ENCODE data around the gene RABIF.
"Not testable (repeated sequence)": the region's sequence is repeated elsewhere in the genome, so short reads cannot be mapped to it uniquely, and the experiment has no call there.

RABIF gene

DNA sequence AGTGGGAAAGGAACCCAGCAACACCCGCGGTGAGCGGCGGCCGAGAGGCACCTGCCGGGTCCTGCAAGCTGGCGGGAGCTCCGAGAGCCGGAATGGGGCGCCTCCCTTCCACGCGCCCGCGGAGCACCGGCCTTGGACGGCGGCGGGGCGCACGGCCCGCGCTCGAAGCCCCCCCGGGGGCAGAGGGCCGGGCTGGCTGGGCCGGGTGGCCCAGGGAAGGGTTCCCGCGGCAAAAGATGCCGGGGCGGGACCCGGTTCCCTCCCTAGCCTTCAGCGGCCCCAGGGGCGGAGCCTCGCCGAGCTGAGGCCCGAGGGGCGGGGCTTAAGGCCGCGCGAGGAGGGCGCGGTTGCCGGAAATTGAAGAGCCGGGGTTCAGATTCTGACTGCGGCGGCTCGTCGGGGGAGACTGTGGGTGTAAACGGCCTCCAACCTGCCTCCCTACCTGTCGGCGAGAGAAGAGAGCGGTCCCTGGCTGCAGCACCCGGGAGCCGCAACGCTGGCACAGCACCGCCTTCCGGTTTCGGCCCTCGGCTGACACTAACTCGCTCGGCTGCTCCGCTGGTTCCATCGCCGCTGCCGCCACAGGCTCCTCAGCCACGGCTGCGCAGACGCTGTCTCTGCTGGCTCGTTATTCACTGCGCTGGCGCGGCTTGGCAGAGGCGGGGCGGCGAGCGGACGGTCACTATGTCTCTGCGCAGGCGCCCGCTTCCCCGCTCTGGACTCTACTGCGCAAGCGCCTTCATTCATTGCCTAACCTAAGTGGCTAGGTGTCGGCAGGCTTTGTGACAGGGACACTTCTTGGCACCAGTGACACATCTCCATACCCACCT is at the start of gene RABIF:
Gene RABIF (minus strand): TSS at position 619 of the 830 bp plus-strand sequence. CDS start 51 bp downstream, at position 568.
- TF ChIP-seq CTCF (IDR thresholded peaks at IDR 0.05; ENCODE audit: borderline replicate concordance, extremely low read depth, low read length, poor library complexity, severe bottlenecking) (peak; percentile 17), EZH2 (IDR thresholded peaks at IDR 0.05; ENCODE audit: borderline replicate concordance, low read depth, low read length, severe bottlenecking) (no peak)
- Histone ChIP-seq H3K4me3 (ENCODE audit: low read depth in 1 of 2, low read length in 2 of 2) (peak within 1 kb of the TSS; percentile 48 to 67), H2AFZ (ENCODE audit: low read depth, low read length) (peak within 1 kb of the TSS; percentile 98), H3K27ac (ENCODE audit: low read length) (peak within 1 kb of the TSS; percentile 93), H3K27me3 (ENCODE audit: insufficient read depth, low read length, poor library complexity) (no peaks in the 10 kb centered on the region), H3K9me3 (ENCODE audit: insufficient read depth, low read length, severe bottlenecking) (no peaks in the 10 kb centered on the region), H4K20me1 (ENCODE audit: insufficient read depth, low read length) (peaks cover 4% of the 10 kb centered on the region), H3K9ac (ENCODE audit: low read depth, low read length) (peak within 1 kb of the TSS; percentile 66), H3K79me2 (ENCODE audit: insufficient read depth, low read length) (peaks cover 44% of the 10 kb centered on the region), H3K4me2 (ENCODE audit: insufficient read depth, low read length) (peak within 1 kb of the TSS; percentile 93), H3K4me1 (ENCODE audit: insufficient read depth, low read length) (peaks cover 28% of the 10 kb centered on the region), H3K36me3 (ENCODE audit: insufficient read depth, low read length) (peaks cover 36% of the 10 kb centered on the region)
- DNase-seq (peak; percentile 96), ATAC-seq (ENCODE audit: insufficient read depth, low read depth) (peak; percentile 93)

DNA sequence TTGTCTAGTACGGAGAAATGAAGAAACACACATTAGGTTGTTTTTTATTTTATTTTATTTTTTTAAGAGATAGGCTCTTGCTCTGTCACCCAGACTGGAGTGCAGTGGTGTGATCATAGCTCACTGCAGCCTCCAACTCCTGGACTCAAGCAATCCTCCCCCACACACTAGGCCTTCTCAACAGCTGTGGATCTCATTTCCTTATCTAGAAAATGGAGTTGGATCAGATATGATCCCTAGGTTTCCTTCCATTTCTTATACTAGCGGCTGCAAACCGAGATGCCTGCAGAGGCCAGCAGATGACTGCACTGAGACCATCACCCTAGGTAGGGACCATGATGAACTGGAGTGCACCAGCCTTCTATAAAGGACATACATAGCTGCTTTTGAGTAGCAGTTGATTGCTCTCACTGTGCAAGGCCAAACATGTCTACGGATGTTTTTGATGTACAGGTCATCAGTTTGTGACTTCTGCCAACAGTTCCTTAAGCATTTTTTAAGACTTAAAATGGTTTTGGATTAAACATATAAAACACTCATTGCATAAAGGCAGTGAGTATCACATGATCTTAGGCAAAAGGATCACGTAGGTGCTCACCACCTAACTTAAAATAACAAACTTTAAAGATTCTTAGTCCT is 49.5 kb upstream of the RABIF start:
- Histone ChIP-seq H3K4me1 (ENCODE audit: insufficient read depth, low read length) (no peaks in the 10 kb centered on the region), H3K36me3 (ENCODE audit: insufficient read depth, low read length) (peaks cover 31% of the 10 kb centered on the region), H4K20me1 (ENCODE audit: insufficient read depth, low read length) (no peaks in the 10 kb centered on the region), H3K4me2 (ENCODE audit: insufficient read depth, low read length) (no peak overlapping the region), H2AFZ (ENCODE audit: low read depth, low read length) (no peak overlapping the region), H3K27me3 (ENCODE audit: insufficient read depth, low read length, poor library complexity) (no peaks in the 10 kb centered on the region), H3K79me2 (ENCODE audit: insufficient read depth, low read length) (no peaks in the 10 kb centered on the region), H3K27ac (ENCODE audit: low read length) (no peak overlapping the region), H3K9ac (ENCODE audit: low read depth, low read length) (no peak overlapping the region), H3K9me3 (ENCODE audit: insufficient read depth, low read length, severe bottlenecking) (no peaks in the 10 kb centered on the region), H3K4me3 (ENCODE audit: low read depth in 1 of 2, low read length in 2 of 2) (no peak overlapping the region)
- TF ChIP-seq EZH2 (IDR thresholded peaks at IDR 0.05; ENCODE audit: borderline replicate concordance, low read depth, low read length, severe bottlenecking) (no peak), CTCF (IDR thresholded peaks at IDR 0.05; ENCODE audit: borderline replicate concordance, extremely low read depth, low read length, poor library complexity, severe bottlenecking) (no peak)
- no peak for DNase-seq
- no peak for ATAC-seq (ENCODE audit: insufficient read depth, low read depth)

- H3K4me1 ChIP-seq (ENCODE audit: insufficient read depth, low read length); H3K9ac ChIP-seq (ENCODE audit: low read depth, low read length); H4K20me1 ChIP-seq (ENCODE audit: insufficient read depth, low read length); H3K79me2 ChIP-seq (ENCODE audit: insufficient read depth, low read length); H3K4me2 ChIP-seq (ENCODE audit: insufficient read depth, low read length); H3K27ac ChIP-seq (ENCODE audit: low read length); ATAC-seq (ENCODE audit: insufficient read depth, low read depth); H3K4me3 ChIP-seq (ENCODE audit: low read depth in 1 of 2, low read length in 2 of 2); H3K27me3 ChIP-seq (ENCODE audit: insufficient read depth, low read length, poor library complexity); DNase-seq; H3K9me3 ChIP-seq (ENCODE audit: insufficient read depth, low read length, severe bottlenecking); H2AFZ ChIP-seq (ENCODE audit: low read depth, low read length): not testable (repeated sequence)
- peaks cover 14% of the 10 kb centered on the region for H3K36me3 ChIP-seq (ENCODE audit: insufficient read depth, low read length)
Measured at GRCh38 chr1:202936409-202936808, 47.5 kb upstream of the RABIF start.

GRCh38 chr1:202935844-202936243 is 46.9 kb upstream of the RABIF start:
- Histone ChIP-seq H3K9me3 (ENCODE audit: insufficient read depth, low read length, severe bottlenecking) (no peaks in the 10 kb centered on the region), H4K20me1 (ENCODE audit: insufficient read depth, low read length) (no peaks in the 10 kb centered on the region), H3K27me3 (ENCODE audit: insufficient read depth, low read length, poor library complexity) (no peaks in the 10 kb centered on the region), H3K36me3 (ENCODE audit: insufficient read depth, low read length) (peaks cover 8% of the 10 kb centered on the region; the same call in 1 of the 2 replicates), H3K4me2 (ENCODE audit: insufficient read depth, low read length) (no peak overlapping the region), H3K4me1 (ENCODE audit: insufficient read depth, low read length) (no peaks in the 10 kb centered on the region), H2AFZ (ENCODE audit: low read depth, low read length) (no peak overlapping the region), H3K4me3 (ENCODE audit: low read depth in 1 of 2, low read length in 2 of 2) (no peak overlapping the region), H3K27ac (ENCODE audit: low read length) (no peak overlapping the region), H3K9ac (ENCODE audit: low read depth, low read length) (no peak overlapping the region), H3K79me2 (ENCODE audit: insufficient read depth, low read length) (no peaks in the 10 kb centered on the region)
- TF ChIP-seq EZH2 (IDR thresholded peaks at IDR 0.05; ENCODE audit: borderline replicate concordance, low read depth, low read length, severe bottlenecking) (no peak), CTCF (IDR thresholded peaks at IDR 0.05; ENCODE audit: borderline replicate concordance, extremely low read depth, low read length, poor library complexity, severe bottlenecking) (no peak)
- ATAC-seq (ENCODE audit: insufficient read depth, low read depth) (no peak), DNase-seq (no peak)

Data from DND-41 (cell line).